Measurements from ENCODE around the gene ARFGEF3.

GRCh38 chr6:138285800-138286199, 124.1 kb downstream of the ARFGEF3 start:
- TF ChIP-seq ETS1 (IDR thresholded peaks at IDR 0.05): no peak
- peak; percentile 51 to 64 for TF ChIP-seq CTCF (conservative IDR thresholded peaks at IDR 0.05; ENCODE audit: low read depth in 2 of 2)
- no peak for TF ChIP-seq EZH2phosphoT487 (IDR thresholded peaks at IDR 0.05; ENCODE audit: unreplicated experiment)
- TF ChIP-seq EZH2 (IDR thresholded peaks at IDR 0.05; ENCODE audit: low read depth, unreplicated experiment): no peak
- TF ChIP-seq CREB1 (CRISPR knock-in tag; IDR thresholded peaks at IDR 0.05; ENCODE audit: low read depth): no peak
- TF ChIP-seq, protein P1, sequence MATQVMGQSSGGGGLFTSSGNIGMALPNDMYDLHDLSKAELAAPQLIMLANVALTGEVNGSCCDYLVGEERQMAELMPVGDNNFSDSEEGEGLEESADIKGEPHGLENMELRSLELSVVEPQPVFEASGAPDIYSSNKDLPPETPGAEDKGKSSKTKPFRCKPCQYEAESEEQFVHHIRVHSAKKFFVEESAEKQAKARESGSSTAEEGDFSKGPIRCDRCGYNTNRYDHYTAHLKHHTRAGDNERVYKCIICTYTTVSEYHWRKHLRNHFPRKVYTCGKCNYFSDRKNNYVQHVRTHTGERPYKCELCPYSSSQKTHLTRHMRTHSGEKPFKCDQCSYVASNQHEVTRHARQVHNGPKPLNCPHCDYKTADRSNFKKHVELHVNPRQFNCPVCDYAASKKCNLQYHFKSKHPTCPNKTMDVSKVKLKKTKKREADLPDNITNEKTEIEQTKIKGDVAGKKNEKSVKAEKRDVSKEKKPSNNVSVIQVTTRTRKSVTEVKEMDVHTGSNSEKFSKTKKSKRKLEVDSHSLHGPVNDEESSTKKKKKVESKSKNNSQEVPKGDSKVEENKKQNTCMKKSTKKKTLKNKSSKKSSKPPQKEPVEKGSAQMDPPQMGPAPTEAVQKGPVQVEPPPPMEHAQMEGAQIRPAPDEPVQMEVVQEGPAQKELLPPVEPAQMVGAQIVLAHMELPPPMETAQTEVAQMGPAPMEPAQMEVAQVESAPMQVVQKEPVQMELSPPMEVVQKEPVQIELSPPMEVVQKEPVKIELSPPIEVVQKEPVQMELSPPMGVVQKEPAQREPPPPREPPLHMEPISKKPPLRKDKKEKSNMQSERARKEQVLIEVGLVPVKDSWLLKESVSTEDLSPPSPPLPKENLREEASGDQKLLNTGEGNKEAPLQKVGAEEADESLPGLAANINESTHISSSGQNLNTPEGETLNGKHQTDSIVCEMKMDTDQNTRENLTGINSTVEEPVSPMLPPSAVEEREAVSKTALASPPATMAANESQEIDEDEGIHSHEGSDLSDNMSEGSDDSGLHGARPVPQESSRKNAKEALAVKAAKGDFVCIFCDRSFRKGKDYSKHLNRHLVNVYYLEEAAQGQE (IDR thresholded peaks at IDR 0.05; ENCODE audit: unreplicated experiment): no peak
- no peak for TF ChIP-seq NANOG (IDR thresholded peaks at IDR 0.05; ENCODE audit: borderline replicate concordance)
- no peak for TF ChIP-seq POLR2AphosphoS5 (IDR thresholded peaks at IDR 0.05; ENCODE audit: low read depth)
- TF ChIP-seq JUNB (IDR thresholded peaks at IDR 0.05; ENCODE audit: unreplicated experiment): no peak
- no peak for TF ChIP-seq ZNF114 (CRISPR knock-in tag; IDR thresholded peaks at IDR 0.05)
- no peak for TF ChIP-seq STAT1 (IDR thresholded peaks at IDR 0.05; ENCODE audit: unreplicated experiment)
- no peak for TF ChIP-seq ZNF331 (CRISPR knock-in tag; IDR thresholded peaks at IDR 0.05; ENCODE audit: low read depth)
